Activated CD8-positive, alpha-beta T cell treated with anti-CD3 and anti-CD28 coated beads for 36 hours (primary cell): ENCODE measurements around the gene SVBP. TPM values are rescaled to one million over a fixed set of nuclear protein-coding genes. Genes with fewer than 3 reads are reported as not detected.

ENCODE experiments used
- ATAC-seq: fragments of 200-7000 bp; cut with Tn5 transposase; one replicate; pipeline ENCODE4 v1.10.0; 2021; ENCODE audit warnings: mild to moderate bottlenecking, moderate library complexity
- CTCF ChIA-PET: fragments of 350-600 bp; sonication (Branson Sonifier 250); formaldehyde crosslinking; loops from one replicate; lab custom pipeline; 2021; ENCODE audit warnings: antibody characterized with exemption; lab: Charles Lee
- POLR2A ChIA-PET: fragments of 350-600 bp; sonication (Branson Sonifier 250); formaldehyde crosslinking; loops from one replicate; lab custom pipeline; 2021; ENCODE audit warnings: antibody characterized with exemption; lab: Charles Lee
- DNase-seq: peaks from one replicate; pipeline ENCODE4 v3.0.0-alpha.2; 2020
- H3K27ac Mint-ChIP-seq: one replicate; pipeline ENCODE4 v1.8.0; 2021; ENCODE audit warnings: mild to moderate bottlenecking, mixed read lengths
- H3K27me3 Mint-ChIP-seq: one replicate; pipeline ENCODE4 v1.8.0; 2021; ENCODE audit warnings: mixed read lengths
- H3K36me3 Mint-ChIP-seq: one replicate; pipeline ENCODE4 v1.8.0; 2021; ENCODE audit warnings: low read depth, mixed read lengths
- H3K4me1 Mint-ChIP-seq: one replicate; pipeline ENCODE4 v1.8.0; 2021; ENCODE audit warnings: low read depth, mixed read lengths
- H3K4me3 Mint-ChIP-seq: one replicate; pipeline ENCODE4 v1.8.0; 2021; ENCODE audit warnings: mild to moderate bottlenecking, moderate library complexity, mixed read lengths
- H3K9me3 Mint-ChIP-seq: one replicate; pipeline ENCODE4 v1.8.0; 2021; ENCODE audit warnings: mixed read lengths
- CTCF ChIP-seq: fragments of 200-600 bp; IDR thresholded peaks from one replicate; pipeline ENCODE4 v1.8.0; 2022; ENCODE audit warnings: antibody characterized with exemption, mild to moderate bottlenecking
- intact Hi-C: fragments of 100-400 bp; cut with micrococcal nuclease; formaldehyde crosslinking; loops from one replicate; pipeline ENCODE4 v1.10.0; 2022
- total RNA-seq, 2 experiments: library from RNA; stranded (reverse); gene quantifications; one replicate each; pipeline ENCODE4 v1.2.3, GENCODE V29; 2021

The SVBP gene
- total RNA-seq, 2 experiments from 2014 or later: 12.2 to 14.3 TPM

- TF ChIP-seq CTCF: no peak
- DNase-seq (no peak), ATAC-seq (no peak)
- intact Hi-C loops: no loop called here
- ChIA-PET POLR2A (interaction anchor here (1.6 to 2.3 kb wide), 3 partner anchors 18 to 82 kb away, joined by 5 to 21 read pairs (median 8); partner anchors contain the start of gene YBX1), CTCF (interaction anchor here (1.0 to 4.6 kb wide), 7 partner anchors 8 to 187 kb away, joined by 3 to 41 read pairs (median 5); partner anchors contain the start of genes ERMAP and SVBP)
- H3K9me3 Mint-ChIP-seq: no peaks in the 10 kb centered on the region
- peaks cover 11% of the 10 kb centered on the region for H3K36me3 Mint-ChIP-seq
- H3K4me3 Mint-ChIP-seq: no peak overlapping the region
- H3K27me3 Mint-ChIP-seq: no peaks in the 10 kb centered on the region
- H3K27ac Mint-ChIP-seq: no peak overlapping the region
- H3K4me1 Mint-ChIP-seq: peaks cover 20% of the 10 kb centered on the region
These were observed 51.9 kb downstream of the SVBP start for GRCh38 chr1:42765269-42765668.

GRCh38 chr1:42762269-42762668 is 54.9 kb downstream of the SVBP start:
- intact Hi-C loops: no loop called here
- no peaks in the 10 kb centered on the region for H3K27me3 Mint-ChIP-seq
- TF ChIP-seq CTCF: no peak
- DNase-seq (no peak), ATAC-seq (no peak)
- ChIA-PET POLR2A (interaction anchor here (0.9 to 1.0 kb wide), 3 partner anchors 10 to 78 kb away, joined by 3 read pairs; no protein-coding TSS in a partner anchor), CTCF (interaction anchor here (0.8 to 1.9 kb wide), 6 partner anchors 10 to 196 kb away, joined by 4 to 5 read pairs (median 4); partner anchors contain the start of gene ZNF691)
- peaks cover 13% of the 10 kb centered on the region for H3K36me3 Mint-ChIP-seq
- H3K27ac Mint-ChIP-seq: no peak overlapping the region
- H3K4me3 Mint-ChIP-seq: no peak overlapping the region
- no peaks in the 10 kb centered on the region for H3K9me3 Mint-ChIP-seq
- H3K4me1 Mint-ChIP-seq: peaks cover 8% of the 10 kb centered on the region

GRCh38 chr1:42761567-42761966 is 55.6 kb downstream of the SVBP start:
- Mint-ChIP-seq H3K4me3 (no peak overlapping the region), H3K27me3 (no peaks in the 10 kb centered on the region), H3K27ac (no peak overlapping the region), H3K9me3 (no peaks in the 10 kb centered on the region), H3K36me3 (peaks cover 18% of the 10 kb centered on the region), H3K4me1 (peaks cover 8% of the 10 kb centered on the region)
- no peak for TF ChIP-seq CTCF
- intact Hi-C loops: no loop called here
- DNase-seq (no peak), ATAC-seq (no peak)
- ChIA-PET POLR2A (interaction anchor here (0.9 kb wide), 1 partner anchor 11 kb away, joined by 3 read pairs; no protein-coding TSS in a partner anchor), CTCF (no interaction called here)

GRCh38 chr1:42759114-42759513 is 58.1 kb downstream of the SVBP start:
- no peak for TF ChIP-seq CTCF
- Mint-ChIP-seq H3K36me3 (peaks cover 35% of the 10 kb centered on the region), H3K9me3 (no peaks in the 10 kb centered on the region), H3K4me3 (no peak overlapping the region), H3K27ac (no peak overlapping the region), H3K27me3 (no peaks in the 10 kb centered on the region), H3K4me1 (peaks cover 6% of the 10 kb centered on the region)
- ATAC-seq (no peak), DNase-seq (no peak)
- POLR2A ChIA-PET: interaction anchor here (1.5 to 2.1 kb wide), 2 partner anchors 11 to 20 kb away, joined by 4 to 5 read pairs; partner anchors contain the start of gene CLDN19
- intact Hi-C loops: no loop called here
- CTCF ChIA-PET: interaction anchor here (1.0 to 1.4 kb wide), 4 partner anchors 10 to 231 kb away, joined by 3 to 4 read pairs (median 3); no protein-coding TSS in a partner anchor

- Mint-ChIP-seq H3K36me3 (peaks cover 39% of the 10 kb centered on the region), H3K4me3 (no peak overlapping the region), H3K27me3 (no peaks in the 10 kb centered on the region), H3K27ac (no peak overlapping the region), H3K4me1 (peaks cover 6% of the 10 kb centered on the region), H3K9me3 (no peaks in the 10 kb centered on the region)
- ATAC-seq (no peak), DNase-seq (no peak)
- ChIA-PET POLR2A (interaction anchor here (0.5 to 2.1 kb wide), 3 partner anchors 10 to 1805 kb away, joined by 3 to 5 read pairs (median 4); partner anchors contain the start of gene CLDN19), CTCF (interaction anchor here (0.9 to 1.4 kb wide), 5 partner anchors 10 to 231 kb away, joined by 3 to 4 read pairs (median 3); no protein-coding TSS in a partner anchor)
- intact Hi-C loops: no loop called here
- no peak for TF ChIP-seq CTCF
These were observed 58.6 kb downstream of the SVBP start for GRCh38 chr1:42758641-42759040.
